GM12891 (cell line): ENCODE data around the gene KCMF1.

Source experiments
- PAX5 ChIP-seq: IDR thresholded peaks from 2 replicates; pipeline ENCODE4 v1.6.1; 2011; ENCODE audit warnings: low read length, moderate library complexity, mild to moderate bottlenecking; ENCODE audit not compliant: insufficient read depth, severe bottlenecking
- POLR2A ChIP-seq: IDR thresholded peaks from 2 replicates; pipeline ENCODE4 v1.6.1; 2011; ENCODE audit warnings: low read depth, low read length, control low read depth
- POLR2AphosphoS5 ChIP-seq: IDR thresholded peaks from 2 replicates; pipeline ENCODE4 v1.6.1; 2011; ENCODE audit warnings: low read depth, low read length, control low read depth
- SPI1 ChIP-seq: IDR thresholded peaks from 2 replicates; pipeline ENCODE4 v1.6.1; 2011; ENCODE audit warnings: low read depth, low read length, control low read depth
- TAF1 ChIP-seq: IDR thresholded peaks from 2 replicates; pipeline ENCODE4 v1.6.1; 2011; ENCODE audit warnings: low read depth, low read length, control low read depth

GRCh38 chr2:85089585-85089984 is 118.6 kb downstream of the KCMF1 start:
- TF ChIP-seq POLR2A (no peak), POLR2AphosphoS5 (no peak), TAF1 (no peak), SPI1 (no peak), PAX5 (no peak)
